GM19193 (cell line): Measurements from ENCODE around the gene FUS.

Experiments used
- POLR2A ChIP-seq: IDR thresholded peaks from 4 replicates; pipeline ENCODE4 v1.6.1; 2011; ENCODE audit not compliant: insufficient read depth, insufficient read length; ENCODE audit errors: extremely low read depth

The FUS gene

GRCh38 chr16:31206776-31207175 lies 26.8 kb downstream of the FUS start:
- TF ChIP-seq POLR2A: no peak

GRCh38 chr16:31213342-31213741 lies 33.4 kb downstream of the FUS start:
- TF ChIP-seq POLR2A: no peak

GRCh38 chr16:31213877-31214707 lies 34.2 kb downstream of the FUS start, which contains the start of gene TRIM72:
Gene TRIM72 (plus strand): TSS chr16:31214119. CDS start chr16:31214739, 620 bp downstream.
- no peak for TF ChIP-seq POLR2A

GRCh38 chr16:31214708-31215286 lies 34.9 kb downstream of the FUS start:
- TF ChIP-seq POLR2A: no peak

GRCh38 chr16:31215287-31216162 lies 35.6 kb downstream of the FUS start:
- no peak for TF ChIP-seq POLR2A

- TF ChIP-seq POLR2A: no peak
These were observed 36.6 kb downstream of the FUS start, which contains the start of gene PYDC1 for GRCh38 chr16:31216422-31217135. Gene PYDC1 (minus strand): TSS chr16:31217135. CDS start chr16:31217028, 107 bp downstream.

GRCh38 chr16:31217136-31217530 lies 37.2 kb downstream of the FUS start:
- no peak for TF ChIP-seq POLR2A

GRCh38 chr16:31219154-31219741 lies 39.3 kb downstream of the FUS start:
- TF ChIP-seq POLR2A: no peak

- TF ChIP-seq POLR2A: no peak
These were observed 41.6 kb downstream of the FUS start for GRCh38 chr16:31221357-31222160.

- no peak for TF ChIP-seq POLR2A
These were observed 43.1 kb downstream of the FUS start for GRCh38 chr16:31223044-31223443.

- TF ChIP-seq POLR2A: no peak
These were observed 44.4 kb downstream of the FUS start for GRCh38 chr16:31224092-31224955.

- no peak for TF ChIP-seq POLR2A
These were observed 45.3 kb downstream of the FUS start for GRCh38 chr16:31225193-31225592.
